Nephron (organoid): ENCODE measurements around the gene USB1.

Experiments
- H3K27ac Mint-ChIP-seq, 3 experiments: 2 replicates each; pipeline ENCODE4 v1.8.0; 2020; ENCODE audit warnings: mixed read lengths in 3 of 3, mild to moderate bottlenecking in 2 of 3, moderate library complexity in 1 of 3
- H3K27me3 Mint-ChIP-seq: 2 replicates; pipeline ENCODE4 v1.8.0; 2021; ENCODE audit warnings: low read depth, mild to moderate bottlenecking, moderate library complexity, mixed read lengths
- H3K36me3 Mint-ChIP-seq: 2 replicates; pipeline ENCODE4 v1.8.0; 2020; ENCODE audit warnings: low read depth, mixed read lengths
- H3K4me1 Mint-ChIP-seq: 2 replicates; pipeline ENCODE4 v1.8.0; 2020; ENCODE audit warnings: mixed read lengths
- H3K4me3 Mint-ChIP-seq, 3 experiments: 2 replicates each; pipeline ENCODE4 v1.8.0; 2020; ENCODE audit warnings: mild to moderate bottlenecking in 3 of 3, mixed read lengths in 3 of 3, moderate library complexity in 2 of 3
- H3K9me3 Mint-ChIP-seq: 2 replicates; pipeline ENCODE4 v1.8.0; 2020; ENCODE audit warnings: mixed read lengths
- TF ChIP-seq, protein P1 (sequence below), 3 experiments: fragments of 200-600 bp; sonication (generic); IDR thresholded peaks; one replicate each; pipeline ENCODE4 v1.5.0; 2021; ENCODE audit warnings: antibody characterized with exemption in 3 of 3; ENCODE audit not compliant: unreplicated experiment in 3 of 3

USB1 gene

GRCh38 chr16:58036943-58037342 lies 35.7 kb downstream of the USB1 start:
- Mint-ChIP-seq H3K36me3 (peaks cover 4% of the 10 kb centered on the region), H3K4me3 (no peak overlapping the region), H3K9me3 (no peaks in the 10 kb centered on the region), H3K27me3 (peaks cover 7% of the 10 kb centered on the region), H3K4me1 (peaks cover 4% of the 10 kb centered on the region), H3K27ac (no peak overlapping the region)
- TF ChIP-seq, protein P1, sequence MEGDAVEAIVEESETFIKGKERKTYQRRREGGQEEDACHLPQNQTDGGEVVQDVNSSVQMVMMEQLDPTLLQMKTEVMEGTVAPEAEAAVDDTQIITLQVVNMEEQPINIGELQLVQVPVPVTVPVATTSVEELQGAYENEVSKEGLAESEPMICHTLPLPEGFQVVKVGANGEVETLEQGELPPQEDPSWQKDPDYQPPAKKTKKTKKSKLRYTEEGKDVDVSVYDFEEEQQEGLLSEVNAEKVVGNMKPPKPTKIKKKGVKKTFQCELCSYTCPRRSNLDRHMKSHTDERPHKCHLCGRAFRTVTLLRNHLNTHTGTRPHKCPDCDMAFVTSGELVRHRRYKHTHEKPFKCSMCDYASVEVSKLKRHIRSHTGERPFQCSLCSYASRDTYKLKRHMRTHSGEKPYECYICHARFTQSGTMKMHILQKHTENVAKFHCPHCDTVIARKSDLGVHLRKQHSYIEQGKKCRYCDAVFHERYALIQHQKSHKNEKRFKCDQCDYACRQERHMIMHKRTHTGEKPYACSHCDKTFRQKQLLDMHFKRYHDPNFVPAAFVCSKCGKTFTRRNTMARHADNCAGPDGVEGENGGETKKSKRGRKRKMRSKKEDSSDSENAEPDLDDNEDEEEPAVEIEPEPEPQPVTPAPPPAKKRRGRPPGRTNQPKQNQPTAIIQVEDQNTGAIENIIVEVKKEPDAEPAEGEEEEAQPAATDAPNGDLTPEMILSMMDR (IDR thresholded peaks at IDR 0.05; ENCODE audit: unreplicated experiment in 3 of 3), result no peak

DNA sequence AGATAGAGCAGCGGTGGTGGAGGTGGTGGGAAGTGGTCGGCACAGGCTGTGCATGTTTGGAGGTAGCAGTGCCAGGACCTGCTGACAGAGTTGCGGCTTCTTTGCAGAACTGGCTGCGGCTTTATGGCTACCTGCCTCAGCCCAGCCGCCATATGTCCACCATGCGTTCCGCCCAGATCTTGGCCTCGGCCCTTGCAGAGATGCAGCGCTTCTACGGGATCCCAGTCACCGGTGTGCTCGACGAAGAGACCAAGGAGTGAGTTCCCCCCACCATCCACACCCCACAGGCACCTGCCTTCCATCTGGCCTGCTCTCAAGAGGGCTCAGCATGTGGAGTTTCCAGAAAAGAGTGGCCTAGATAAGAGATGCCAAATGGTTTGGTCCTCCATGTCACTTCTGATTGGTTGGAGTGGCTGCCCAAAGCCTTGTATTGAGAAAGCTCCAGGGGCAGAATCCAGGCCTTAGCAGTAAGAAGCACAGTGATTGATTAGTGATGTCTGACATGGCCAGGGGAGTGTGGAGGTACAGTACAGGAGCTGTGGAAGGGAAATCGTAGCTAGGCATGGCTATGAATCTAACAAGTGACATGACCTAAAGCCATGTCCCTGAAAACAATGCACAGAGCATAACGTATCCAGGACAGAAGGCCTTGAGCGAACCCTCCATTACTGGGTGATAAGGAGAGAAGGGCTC lies 36.3 kb downstream of the USB1 start:
- peaks cover 4% of the 10 kb centered on the region for H3K4me1 Mint-ChIP-seq
- no peak overlapping the region for H3K27ac Mint-ChIP-seq
- TF ChIP-seq, protein P1 (IDR thresholded peaks at IDR 0.05; ENCODE audit: unreplicated experiment in 3 of 3), result no peak
- no peak overlapping the region for H3K4me3 Mint-ChIP-seq
- no peaks in the 10 kb centered on the region for H3K9me3 Mint-ChIP-seq
- peaks cover 7% of the 10 kb centered on the region for H3K27me3 Mint-ChIP-seq
- peaks cover 4% of the 10 kb centered on the region for H3K36me3 Mint-ChIP-seq

GRCh38 chr16:58038219-58038641 lies 37.0 kb downstream of the USB1 start:
- Mint-ChIP-seq H3K9me3 (no peaks in the 10 kb centered on the region), H3K27ac (no peak overlapping the region), H3K4me3 (no peak overlapping the region), H3K4me1 (peaks cover 2% of the 10 kb centered on the region), H3K36me3 (peaks cover 4% of the 10 kb centered on the region), H3K27me3 (peaks cover 7% of the 10 kb centered on the region)
- TF ChIP-seq, protein P1 (IDR thresholded peaks at IDR 0.05; ENCODE audit: unreplicated experiment in 3 of 3), result no peak

DNA sequence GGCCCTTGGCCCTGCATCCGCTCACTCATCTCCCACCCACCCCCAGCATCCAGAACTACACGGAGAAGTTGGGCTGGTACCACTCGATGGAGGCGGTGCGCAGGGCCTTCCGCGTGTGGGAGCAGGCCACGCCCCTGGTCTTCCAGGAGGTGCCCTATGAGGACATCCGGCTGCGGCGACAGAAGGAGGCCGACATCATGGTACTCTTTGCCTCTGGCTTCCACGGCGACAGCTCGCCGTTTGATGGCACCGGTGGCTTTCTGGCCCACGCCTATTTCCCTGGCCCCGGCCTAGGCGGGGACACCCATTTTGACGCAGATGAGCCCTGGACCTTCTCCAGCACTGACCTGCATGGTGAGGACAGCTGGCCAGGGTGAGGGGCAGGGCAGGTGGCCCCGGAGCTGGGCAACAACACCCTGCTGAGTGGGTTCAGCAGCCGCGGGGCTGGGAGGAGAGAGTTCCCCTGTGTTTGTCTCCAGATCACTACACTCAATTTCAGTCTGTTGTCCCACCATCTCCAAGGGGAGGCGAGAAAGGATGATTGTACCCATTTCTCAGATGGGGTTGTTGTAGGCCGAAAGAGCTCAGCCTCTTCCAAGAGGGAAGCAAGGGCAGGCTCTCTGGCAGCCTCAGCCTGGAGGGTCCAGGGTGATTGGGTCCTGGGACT lies 38.8 kb downstream of the USB1 start:
- TF ChIP-seq, protein P1 (IDR thresholded peaks at IDR 0.05; ENCODE audit: unreplicated experiment in 3 of 3), result no peak
- no peaks in the 10 kb centered on the region for H3K9me3 Mint-ChIP-seq
- no peak overlapping the region for H3K4me3 Mint-ChIP-seq
- no peaks in the 10 kb centered on the region for H3K4me1 Mint-ChIP-seq
- H3K27ac Mint-ChIP-seq, result no peak overlapping the region
- H3K27me3 Mint-ChIP-seq, result peaks cover 7% of the 10 kb centered on the region
- H3K36me3 Mint-ChIP-seq, result peaks cover 4% of the 10 kb centered on the region

DNA sequence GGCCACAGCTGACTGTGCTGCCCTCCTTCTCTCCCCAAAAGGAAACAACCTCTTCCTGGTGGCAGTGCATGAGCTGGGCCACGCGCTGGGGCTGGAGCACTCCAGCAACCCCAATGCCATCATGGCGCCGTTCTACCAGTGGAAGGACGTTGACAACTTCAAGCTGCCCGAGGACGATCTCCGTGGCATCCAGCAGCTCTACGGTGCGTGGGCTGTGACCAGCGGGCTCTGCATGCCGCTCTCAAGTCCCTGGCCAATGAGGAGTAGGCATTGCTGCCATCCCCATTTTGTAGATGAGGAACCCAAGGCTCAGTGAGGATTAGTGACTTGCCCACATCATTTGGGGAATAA lies 39.3 kb downstream of the USB1 start:
- H3K36me3 Mint-ChIP-seq, result peaks cover 4% of the 10 kb centered on the region
- no peak overlapping the region for H3K4me3 Mint-ChIP-seq
- H3K27me3 Mint-ChIP-seq, result peaks cover 7% of the 10 kb centered on the region
- TF ChIP-seq, protein P1 (IDR thresholded peaks at IDR 0.05; ENCODE audit: unreplicated experiment in 3 of 3), result no peak
- no peaks in the 10 kb centered on the region for H3K4me1 Mint-ChIP-seq
- H3K9me3 Mint-ChIP-seq, result no peaks in the 10 kb centered on the region
- H3K27ac Mint-ChIP-seq, result no peak overlapping the region
